Nephron (organoid): ENCODE results near the gene TSHZ3.

Experiments
- H3K27ac Mint-ChIP-seq, 3 experiments: 2 replicates each; pipeline ENCODE4 v1.8.0; 2020; ENCODE audit warnings: mixed read lengths in 3 of 3, mild to moderate bottlenecking in 2 of 3, moderate library complexity in 1 of 3
- H3K27me3 Mint-ChIP-seq: 2 replicates; pipeline ENCODE4 v1.8.0; 2021; ENCODE audit warnings: low read depth, mild to moderate bottlenecking, moderate library complexity, mixed read lengths
- H3K36me3 Mint-ChIP-seq: 2 replicates; pipeline ENCODE4 v1.8.0; 2020; ENCODE audit warnings: low read depth, mixed read lengths
- H3K4me1 Mint-ChIP-seq: 2 replicates; pipeline ENCODE4 v1.8.0; 2020; ENCODE audit warnings: mixed read lengths
- H3K4me3 Mint-ChIP-seq, 3 experiments: 2 replicates each; pipeline ENCODE4 v1.8.0; 2020; ENCODE audit warnings: mild to moderate bottlenecking in 3 of 3, mixed read lengths in 3 of 3, moderate library complexity in 2 of 3
- H3K9me3 Mint-ChIP-seq: 2 replicates; pipeline ENCODE4 v1.8.0; 2020; ENCODE audit warnings: mixed read lengths
- TF ChIP-seq, protein P1 (sequence below), 3 experiments: fragments of 200-600 bp; sonication (generic); IDR thresholded peaks; one replicate each; pipeline ENCODE4 v1.5.0; 2021; ENCODE audit warnings: antibody characterized with exemption in 3 of 3; ENCODE audit not compliant: unreplicated experiment in 3 of 3

The TSHZ3 gene

DNA sequence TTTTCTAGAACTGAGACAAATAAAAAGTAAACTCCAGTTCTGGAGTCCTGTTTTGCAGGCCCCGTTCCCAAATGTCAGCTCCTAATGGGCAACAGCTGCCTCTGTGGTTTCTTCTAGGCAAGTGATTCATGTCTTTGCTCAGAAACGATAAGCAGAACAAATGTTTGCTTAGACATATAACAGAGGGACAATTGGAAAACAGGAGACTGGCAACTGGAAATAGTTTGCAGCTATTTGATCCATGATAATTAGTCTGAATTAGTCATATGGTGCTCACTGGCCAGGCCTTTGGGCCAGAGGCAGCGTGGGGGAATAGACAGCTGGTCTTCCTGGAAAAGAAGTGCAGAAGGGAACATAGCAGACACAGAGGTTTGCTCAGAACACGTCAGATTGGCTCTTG is 29.2 kb upstream of the TSHZ3 start:
- H3K36me3 Mint-ChIP-seq = peaks cover 5% of the 10 kb centered on the region
- TF ChIP-seq, protein P1, sequence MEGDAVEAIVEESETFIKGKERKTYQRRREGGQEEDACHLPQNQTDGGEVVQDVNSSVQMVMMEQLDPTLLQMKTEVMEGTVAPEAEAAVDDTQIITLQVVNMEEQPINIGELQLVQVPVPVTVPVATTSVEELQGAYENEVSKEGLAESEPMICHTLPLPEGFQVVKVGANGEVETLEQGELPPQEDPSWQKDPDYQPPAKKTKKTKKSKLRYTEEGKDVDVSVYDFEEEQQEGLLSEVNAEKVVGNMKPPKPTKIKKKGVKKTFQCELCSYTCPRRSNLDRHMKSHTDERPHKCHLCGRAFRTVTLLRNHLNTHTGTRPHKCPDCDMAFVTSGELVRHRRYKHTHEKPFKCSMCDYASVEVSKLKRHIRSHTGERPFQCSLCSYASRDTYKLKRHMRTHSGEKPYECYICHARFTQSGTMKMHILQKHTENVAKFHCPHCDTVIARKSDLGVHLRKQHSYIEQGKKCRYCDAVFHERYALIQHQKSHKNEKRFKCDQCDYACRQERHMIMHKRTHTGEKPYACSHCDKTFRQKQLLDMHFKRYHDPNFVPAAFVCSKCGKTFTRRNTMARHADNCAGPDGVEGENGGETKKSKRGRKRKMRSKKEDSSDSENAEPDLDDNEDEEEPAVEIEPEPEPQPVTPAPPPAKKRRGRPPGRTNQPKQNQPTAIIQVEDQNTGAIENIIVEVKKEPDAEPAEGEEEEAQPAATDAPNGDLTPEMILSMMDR (IDR thresholded peaks at IDR 0.05; ENCODE audit: unreplicated experiment in 3 of 3) = no peak
- H3K9me3 Mint-ChIP-seq = peaks cover 5% of the 10 kb centered on the region
- H3K27ac Mint-ChIP-seq = peak overlapping the region; percentile 19 to 68 (median 47)
- H3K4me1 Mint-ChIP-seq = peaks cover 24% of the 10 kb centered on the region
- H3K27me3 Mint-ChIP-seq = peaks cover 6% of the 10 kb centered on the region
- peak overlapping the region in 1 of 3 experiments; percentile 26 for H3K4me3 Mint-ChIP-seq

DNA sequence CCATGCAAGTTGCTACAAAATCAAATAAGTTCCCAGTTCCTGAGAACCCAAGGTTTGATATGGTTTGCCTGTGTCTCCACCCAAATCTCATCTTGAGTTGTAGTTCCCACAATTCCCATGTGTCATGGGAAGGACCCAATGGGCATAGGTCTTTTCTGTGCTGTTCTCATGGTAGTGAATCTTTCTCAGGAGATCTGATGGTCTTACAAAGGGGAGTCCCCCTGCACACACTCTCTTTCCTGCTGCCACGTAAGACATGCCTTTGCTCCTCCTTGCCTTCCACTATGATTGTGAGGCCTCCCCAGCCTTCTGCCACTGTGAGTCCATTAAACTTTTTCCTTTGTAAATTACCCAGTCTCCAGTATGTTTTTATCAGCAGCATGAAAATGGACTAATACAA is 28.5 kb upstream of the TSHZ3 start:
- Mint-ChIP-seq H3K27ac (peak overlapping the region; percentile 19 to 68 (median 47)), H3K9me3 (peaks cover 5% of the 10 kb centered on the region), H3K4me1 (peaks cover 24% of the 10 kb centered on the region), H3K36me3 (peaks cover 5% of the 10 kb centered on the region), H3K27me3 (peaks cover 6% of the 10 kb centered on the region), H3K4me3 (no peak overlapping the region)
- TF ChIP-seq, protein P1 (IDR thresholded peaks at IDR 0.05; ENCODE audit: unreplicated experiment in 3 of 3) = no peak

DNA sequence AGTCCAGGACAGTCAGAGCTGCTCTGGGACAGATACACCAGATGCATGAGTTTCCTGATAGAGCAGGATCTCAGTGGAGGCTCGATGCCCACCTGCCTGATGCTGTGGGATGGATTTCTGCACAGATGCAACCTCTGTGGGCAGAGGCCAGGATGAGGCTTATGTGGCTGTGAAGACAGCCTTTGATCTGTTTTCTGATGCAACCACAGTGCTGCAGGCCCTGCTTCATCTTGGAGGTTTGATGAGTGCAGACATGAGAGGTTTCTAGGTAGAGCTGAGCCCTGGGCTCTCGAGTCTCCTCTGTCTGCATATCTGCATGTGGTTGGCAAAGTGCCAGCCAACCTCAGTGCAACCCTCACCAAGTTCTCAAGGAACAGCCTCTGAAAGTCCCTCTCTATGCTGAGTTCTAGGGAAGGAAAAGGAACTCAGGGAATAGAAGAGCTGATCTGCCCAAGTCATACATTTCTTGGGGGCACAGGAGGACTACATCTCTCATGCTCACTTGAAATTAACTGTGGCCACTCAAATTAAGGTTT is 23.1 kb upstream of the TSHZ3 start:
- peaks cover 19% of the 10 kb centered on the region for H3K4me1 Mint-ChIP-seq
- no peak overlapping the region for H3K4me3 Mint-ChIP-seq
- no peaks in the 10 kb centered on the region for H3K27me3 Mint-ChIP-seq
- H3K36me3 Mint-ChIP-seq = peaks cover 8% of the 10 kb centered on the region
- H3K27ac Mint-ChIP-seq = no peak overlapping the region
- TF ChIP-seq, protein P1 (IDR thresholded peaks at IDR 0.05; ENCODE audit: unreplicated experiment in 3 of 3) = no peak
- peaks cover 5% of the 10 kb centered on the region for H3K9me3 Mint-ChIP-seq

DNA sequence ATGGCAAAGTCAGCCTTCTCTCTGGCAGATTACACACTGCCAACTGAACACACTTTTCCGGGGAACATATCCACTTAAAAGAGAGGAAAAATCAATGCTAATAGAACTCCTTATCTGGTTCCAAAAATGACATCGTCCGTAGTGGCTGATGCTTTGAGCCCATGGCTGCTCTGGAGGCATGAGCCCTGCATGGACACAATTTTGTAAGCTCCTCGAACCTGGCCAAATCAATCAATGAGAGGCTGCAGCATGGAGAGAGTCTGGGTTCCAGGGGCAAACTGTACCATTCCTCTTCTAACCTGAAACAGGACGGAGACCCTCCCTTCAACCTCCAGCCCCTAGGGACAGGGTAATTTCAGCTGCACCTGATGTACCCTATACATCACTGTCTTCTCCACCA is 21.0 kb upstream of the TSHZ3 start:
- TF ChIP-seq, protein P1 (IDR thresholded peaks at IDR 0.05; ENCODE audit: unreplicated experiment in 3 of 3) = no peak
- peaks cover 17% of the 10 kb centered on the region for H3K4me1 Mint-ChIP-seq
- H3K36me3 Mint-ChIP-seq = peaks cover 8% of the 10 kb centered on the region
- peaks cover 5% of the 10 kb centered on the region for H3K9me3 Mint-ChIP-seq
- H3K4me3 Mint-ChIP-seq = no peak overlapping the region
- peaks cover 3% of the 10 kb centered on the region for H3K27me3 Mint-ChIP-seq
- H3K27ac Mint-ChIP-seq = no peak overlapping the region

DNA sequence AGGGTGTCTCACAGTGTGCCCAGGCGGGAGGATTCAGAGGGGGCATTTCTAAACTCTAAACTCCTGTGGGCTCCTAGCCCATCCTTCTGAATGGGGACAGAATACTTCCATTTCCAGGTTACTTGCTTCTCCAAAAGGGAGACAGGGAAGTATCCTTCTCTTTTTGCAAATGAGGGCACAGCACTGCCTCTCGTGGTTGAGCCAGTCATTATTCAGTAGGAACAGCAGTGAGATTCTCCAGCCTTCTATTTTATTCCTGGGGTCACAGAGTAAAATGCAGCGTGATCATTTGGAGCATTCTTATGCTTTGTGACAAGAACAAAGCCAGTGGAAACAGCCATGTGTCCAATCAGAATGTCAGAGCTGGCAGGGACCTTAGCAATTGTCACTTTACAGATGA is 15.7 kb upstream of the TSHZ3 start:
- no peaks in the 10 kb centered on the region for H3K4me1 Mint-ChIP-seq

DNA sequence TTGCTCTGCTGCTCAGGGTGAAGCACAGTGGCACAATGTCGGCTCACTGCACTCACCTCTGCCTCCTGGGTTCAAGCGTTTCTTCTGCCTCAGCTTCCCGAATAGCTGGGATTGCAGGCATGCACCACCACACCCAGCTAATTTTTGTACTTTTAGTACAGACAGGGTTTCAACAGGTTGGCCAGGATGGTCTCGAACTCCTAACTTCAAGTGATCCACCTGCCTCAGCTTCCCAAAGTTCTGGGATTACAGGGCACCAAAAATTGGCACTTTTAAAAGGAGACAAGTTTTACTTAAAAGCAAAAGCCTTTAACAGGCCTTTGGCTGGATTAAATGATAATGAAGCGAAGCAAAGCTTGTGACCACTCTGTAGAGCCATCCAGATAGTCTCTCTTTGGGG is 12.5 kb upstream of the TSHZ3 start:
- peaks cover 39% of the 10 kb centered on the region for H3K27me3 Mint-ChIP-seq
- H3K9me3 Mint-ChIP-seq = no peaks in the 10 kb centered on the region
- H3K27ac Mint-ChIP-seq = no peak overlapping the region
- peaks cover 5% of the 10 kb centered on the region for H3K4me1 Mint-ChIP-seq
- H3K36me3 Mint-ChIP-seq = no peaks in the 10 kb centered on the region
- TF ChIP-seq, protein P1 (IDR thresholded peaks at IDR 0.05; ENCODE audit: unreplicated experiment in 3 of 3) = no peak
- no peak overlapping the region for H3K4me3 Mint-ChIP-seq

More for the DNA sequence above, 15.7 kb upstream of the TSHZ3 start:
- TF ChIP-seq, protein P1 (IDR thresholded peaks at IDR 0.05; ENCODE audit: unreplicated experiment in 3 of 3) = peak in 1 of 3 experiments; percentile 8
- no peak overlapping the region for H3K4me3 Mint-ChIP-seq
- no peak overlapping the region for H3K27ac Mint-ChIP-seq
- H3K9me3 Mint-ChIP-seq = no peaks in the 10 kb centered on the region
- no peaks in the 10 kb centered on the region for H3K36me3 Mint-ChIP-seq
- peaks cover 7% of the 10 kb centered on the region for H3K27me3 Mint-ChIP-seq
